K562 treated with DMSO at 1 percent for 48 hours (cell line): ENCODE results near the gene GOLGA6L26. TPM values are rescaled to one million over a fixed set of nuclear protein-coding genes. Genes with fewer than 3 reads are reported as not detected.

Experiments used
- total RNA-seq: library from RNA; unstranded; fragments of 300-600 nt; gene quantifications from 2 replicates; pipeline ENCODE4 v1.2.3, GENCODE V29; 2022; ENCODE audit warnings: low replicate concordance; ENCODE audit errors: extremely low read depth

Gene GOLGA6L26, protein sequence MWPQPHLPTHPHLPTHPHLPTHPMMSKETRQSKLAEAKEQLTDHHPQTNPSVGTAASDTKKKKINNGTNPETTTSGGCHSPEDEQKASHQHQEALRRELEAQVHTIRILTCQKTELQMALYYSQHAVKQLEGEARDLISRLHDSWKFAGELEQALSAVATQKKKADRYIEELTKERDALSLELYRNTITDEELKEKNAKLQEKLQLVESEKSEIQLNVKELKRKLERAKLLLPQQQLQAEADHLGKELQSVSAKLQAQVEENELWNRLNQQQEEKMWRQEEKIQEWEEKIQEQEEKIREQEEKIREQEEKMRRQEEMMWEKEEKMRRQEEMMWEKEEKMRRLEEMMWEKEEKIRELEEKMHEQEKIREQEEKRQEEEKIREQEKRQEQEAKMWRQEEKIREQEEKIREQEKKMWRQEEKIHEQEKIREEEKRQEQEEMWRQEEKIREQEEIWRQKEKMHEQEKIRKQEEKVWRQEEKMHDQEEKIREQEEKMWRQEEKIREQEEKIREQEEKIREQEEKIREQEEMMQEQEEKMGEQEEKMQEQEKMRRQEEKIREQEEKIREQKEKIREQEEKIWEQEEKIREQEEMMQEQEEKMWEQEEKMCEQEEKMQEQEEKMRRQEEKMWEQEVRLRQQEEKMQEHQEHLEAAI
- not detected in 2 replicates for total RNA-seq

DNA sequence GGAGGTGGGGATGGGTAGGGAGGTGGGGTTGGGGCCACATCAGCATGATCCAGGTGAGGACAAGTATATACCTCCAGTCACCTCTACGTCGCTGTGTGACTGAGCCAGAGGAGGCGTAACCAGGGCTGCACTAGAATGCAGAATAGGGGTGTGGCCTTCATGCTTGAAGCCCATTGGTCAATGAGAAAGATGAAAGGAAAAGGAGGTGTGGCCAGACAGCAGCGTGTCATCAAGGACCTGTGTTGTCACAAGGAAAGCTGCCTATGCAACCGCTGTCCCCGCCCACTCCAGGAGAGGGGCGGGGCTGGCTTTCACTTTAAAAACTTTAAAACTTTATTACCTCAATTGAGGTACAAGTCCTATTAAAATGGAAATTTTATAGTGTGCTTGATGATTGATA, at the start of gene GOLGA6L26:
GOLGA6L26 (minus strand) TSS at position 101 of the 400 bp plus-strand sequence; CDS start at position 40, 61 bp downstream.

GRCh38 chr15:23354448-23354847, 20.5 kb upstream of the GOLGA6L26 start, which contains the start of gene GOLGA8S:
Gene GOLGA8S (plus strand): TSS chr15:23354748. CDS start chr15:23354810, 62 bp downstream.

Other genes starting within 250 kb of the GOLGA6L26 start
- not detected in 2 replicates for gene GOLGA6L1, start 197.4 kb downstream of the GOLGA6L26 start, total RNA-seq
- not detected in 2 replicates for gene GOLGA8S, start 20.6 kb upstream of the GOLGA6L26 start, total RNA-seq
- not detected in 2 replicates for gene GOLGA6L2, start 113.0 kb upstream of the GOLGA6L26 start, total RNA-seq
- gene MKRN3, start 231.5 kb upstream of the GOLGA6L26 start, total RNA-seq, result not detected in 2 replicates